ENCODE results near the gene UNC13C. TPM values are rescaled to one million over a fixed set of nuclear protein-coding genes. Genes with fewer than 3 reads are reported as not detected.

Gene UNC13C
- total and polyA plus RNA-seq, 2 donors = 0.11 to 1.7 TPM

DNA sequence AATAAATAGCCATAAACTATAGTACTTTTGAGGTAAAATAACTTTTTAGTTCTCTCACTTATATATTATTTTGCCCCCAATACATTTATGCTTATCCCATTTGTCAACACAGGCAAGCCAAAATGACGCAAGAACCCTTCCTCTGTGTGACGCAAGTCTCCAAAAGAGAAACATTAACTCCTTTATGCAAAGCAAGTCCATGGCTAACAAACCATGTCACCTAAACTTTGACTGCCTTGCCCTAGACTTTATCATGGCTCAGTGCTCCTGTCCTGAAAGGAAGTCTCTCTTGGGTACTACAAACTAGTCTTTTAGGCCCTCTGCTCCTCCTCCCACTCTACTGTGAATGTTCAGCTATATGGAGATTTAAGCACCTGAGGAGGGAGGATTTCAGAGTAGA is 230.5 kb downstream of the UNC13C start:
- no peak for DNase-seq (ENCODE audit: low read depth in 6 of 9, low spot score in 9 of 9)
- WGBS = 96% methylated on average over 2 of the region's 2 CpGs
- H3K4me1 ChIP-seq (ENCODE audit: control insufficient read depth in 2 of 2, insufficient read depth in 2 of 2, low read length in 2 of 2) = no peaks in the 10 kb centered on the region

GRCh38 chr15:54212635-54213034 is 234.4 kb downstream of the UNC13C start:
- H3K4me1 ChIP-seq (ENCODE audit: control insufficient read depth in 2 of 2, insufficient read depth in 2 of 2, low read length in 2 of 2) = no peaks in the 10 kb centered on the region
- DNase-seq (ENCODE audit: low read depth in 6 of 9, low spot score in 9 of 9) = no peak
- H3K4me3 ChIP-seq (ENCODE audit: low read length in 2 of 2) = no peak overlapping the region
- H3K36me3 ChIP-seq (ENCODE audit: control insufficient read depth in 2 of 2, insufficient read depth in 2 of 2, low read length in 1 of 2) = no peaks in the 10 kb centered on the region
- H3K9me3 ChIP-seq (ENCODE audit: control insufficient read depth in 2 of 2, insufficient read depth in 1 of 2, low read length in 1 of 2) = no peaks in the 10 kb centered on the region
- no peaks in the 10 kb centered on the region for H3K27me3 ChIP-seq (ENCODE audit: control insufficient read depth in 2 of 2, insufficient read depth in 1 of 2, low read length in 1 of 2)
- 94% methylated on average over 2 of the region's 2 CpGs for WGBS
- no peak overlapping the region for H3K27ac ChIP-seq (ENCODE audit: low read depth in 1 of 2, low read length in 1 of 2)

More for the DNA sequence above, 230.5 kb downstream of the UNC13C start:
- H3K27ac ChIP-seq (ENCODE audit: low read depth in 1 of 2, low read length in 1 of 2) = no peak overlapping the region
- H3K9me3 ChIP-seq (ENCODE audit: control insufficient read depth in 2 of 2, insufficient read depth in 1 of 2, low read length in 1 of 2) = no peaks in the 10 kb centered on the region
- H3K36me3 ChIP-seq (ENCODE audit: control insufficient read depth in 2 of 2, insufficient read depth in 2 of 2, low read length in 1 of 2) = no peaks in the 10 kb centered on the region
- no peak overlapping the region for H3K4me3 ChIP-seq (ENCODE audit: low read length in 2 of 2)
- H3K27me3 ChIP-seq (ENCODE audit: control insufficient read depth in 2 of 2, insufficient read depth in 1 of 2, low read length in 1 of 2) = no peaks in the 10 kb centered on the region

DNA sequence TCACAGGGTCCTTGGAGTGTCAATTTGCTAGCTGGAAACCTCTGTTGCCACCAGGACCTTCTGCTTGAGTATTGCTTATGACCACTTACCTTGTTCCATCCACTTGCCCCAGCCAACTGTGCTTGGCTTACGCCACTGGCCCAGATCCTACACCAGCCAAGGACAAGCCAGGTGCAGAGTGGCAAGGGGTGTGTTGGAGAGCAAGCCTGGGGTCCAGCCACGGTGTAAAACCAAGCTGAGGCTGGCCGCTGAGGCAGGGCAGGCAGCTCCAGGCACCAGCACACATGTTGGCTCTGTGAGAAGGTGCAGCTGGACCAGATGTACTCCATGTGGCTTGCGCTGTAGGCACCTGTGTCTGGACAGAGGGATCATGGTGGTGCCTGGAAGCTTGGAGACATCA is 248.2 kb downstream of the UNC13C start:
- Histone ChIP-seq H3K9me3 (ENCODE audit: control insufficient read depth in 2 of 2, insufficient read depth in 1 of 2, low read length in 1 of 2) (peaks cover 2 to 12% of the 10 kb centered on the region in 2 donors), H3K27ac (ENCODE audit: low read depth in 1 of 2, low read length in 1 of 2) (no peak overlapping the region), H3K27me3 (ENCODE audit: control insufficient read depth in 2 of 2, insufficient read depth in 1 of 2, low read length in 1 of 2) (no peaks in the 10 kb centered on the region), H3K36me3 (ENCODE audit: control insufficient read depth in 2 of 2, insufficient read depth in 2 of 2, low read length in 1 of 2) (no peaks in the 10 kb centered on the region), H3K4me3 (ENCODE audit: low read length in 2 of 2) (no peak overlapping the region), H3K4me1 (ENCODE audit: control insufficient read depth in 2 of 2, insufficient read depth in 2 of 2, low read length in 2 of 2) (no peaks in the 10 kb centered on the region)
- no peak for DNase-seq (ENCODE audit: low read depth in 6 of 9, low spot score in 9 of 9)
- 92% methylated on average over 4 of the region's 4 CpGs for WGBS

GRCh38 chr15:54227569-54227968 is 249.3 kb downstream of the UNC13C start:
- Histone ChIP-seq H3K36me3 (ENCODE audit: control insufficient read depth in 2 of 2, insufficient read depth in 2 of 2, low read length in 1 of 2) (no peaks in the 10 kb centered on the region), H3K9me3 (ENCODE audit: control insufficient read depth in 2 of 2, insufficient read depth in 1 of 2, low read length in 1 of 2) (peaks cover 2 to 12% of the 10 kb centered on the region in 2 donors), H3K4me3 (ENCODE audit: low read length in 2 of 2) (no peak overlapping the region), H3K4me1 (ENCODE audit: control insufficient read depth in 2 of 2, insufficient read depth in 2 of 2, low read length in 2 of 2) (no peaks in the 10 kb centered on the region), H3K27me3 (ENCODE audit: control insufficient read depth in 2 of 2, insufficient read depth in 1 of 2, low read length in 1 of 2) (no peaks in the 10 kb centered on the region), H3K27ac (ENCODE audit: low read depth in 1 of 2, low read length in 1 of 2) (no peak overlapping the region)
- 98% methylated on average over 4 of the region's 4 CpGs for WGBS
- DNase-seq (ENCODE audit: low read depth in 6 of 9, low spot score in 9 of 9) = no peak

DNA sequence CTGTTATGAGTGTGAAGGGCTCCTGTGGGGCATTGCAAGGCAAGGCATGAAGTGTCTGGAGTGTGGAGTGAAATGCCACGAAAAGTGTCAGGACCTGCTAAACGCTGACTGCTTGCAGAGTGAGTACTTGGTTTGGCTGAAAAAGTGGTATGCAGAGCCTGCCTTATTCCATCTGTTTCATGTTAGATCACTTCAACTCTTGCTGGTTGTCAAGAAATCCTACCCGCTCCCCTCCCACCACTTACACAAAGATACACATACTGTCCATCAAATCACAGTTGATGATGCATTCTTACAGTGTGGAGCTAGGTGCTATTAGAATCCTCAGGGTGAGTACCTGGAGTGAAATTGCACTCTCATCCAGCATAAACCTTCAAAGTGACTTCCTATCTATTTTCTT is 272.1 kb downstream of the UNC13C start:
- H3K27ac ChIP-seq (ENCODE audit: low read depth in 1 of 2, low read length in 1 of 2) = no peak overlapping the region
- WGBS = 90% methylated on average over 3 of the region's 3 CpGs
- H3K36me3 ChIP-seq (ENCODE audit: control insufficient read depth in 2 of 2, insufficient read depth in 2 of 2, low read length in 1 of 2) = no peaks in the 10 kb centered on the region
- no peak for DNase-seq (ENCODE audit: low read depth in 6 of 9, low spot score in 9 of 9)
- no peaks in the 10 kb centered on the region for H3K9me3 ChIP-seq (ENCODE audit: control insufficient read depth in 2 of 2, insufficient read depth in 1 of 2, low read length in 1 of 2)
- H3K4me1 ChIP-seq (ENCODE audit: control insufficient read depth in 2 of 2, insufficient read depth in 2 of 2, low read length in 2 of 2) = no peaks in the 10 kb centered on the region
- H3K27me3 ChIP-seq (ENCODE audit: control insufficient read depth in 2 of 2, insufficient read depth in 1 of 2, low read length in 1 of 2) = no peaks in the 10 kb centered on the region
- no peak overlapping the region for H3K4me3 ChIP-seq (ENCODE audit: low read length in 2 of 2)

DNA sequence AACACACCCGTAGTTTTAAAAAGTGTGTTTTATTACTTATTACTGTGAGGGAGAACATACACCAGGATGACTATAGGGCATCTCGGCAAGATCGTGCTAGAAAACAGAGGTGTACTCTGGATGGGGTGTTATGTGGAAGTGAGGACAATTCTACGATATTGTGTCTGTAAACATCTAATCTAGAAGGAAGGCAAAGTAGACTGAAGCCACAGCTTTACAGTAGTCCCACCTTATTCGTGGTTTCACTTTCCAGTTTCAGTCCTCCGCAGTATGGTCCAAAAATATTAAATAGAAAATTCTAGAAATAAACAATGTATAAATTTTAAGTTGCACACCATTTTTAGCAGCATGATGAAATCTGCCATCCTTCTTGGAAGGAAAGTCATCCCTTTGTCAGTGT is 277.9 kb downstream of the UNC13C start:
- H3K9me3 ChIP-seq (ENCODE audit: control insufficient read depth in 2 of 2, insufficient read depth in 1 of 2, low read length in 1 of 2) = no peaks in the 10 kb centered on the region
- no peak overlapping the region for H3K4me3 ChIP-seq (ENCODE audit: low read length in 2 of 2)
- no peak for DNase-seq (ENCODE audit: low read depth in 6 of 9, low spot score in 9 of 9)
- H3K36me3 ChIP-seq (ENCODE audit: control insufficient read depth in 2 of 2, insufficient read depth in 2 of 2, low read length in 1 of 2) = no peaks in the 10 kb centered on the region
- no peaks in the 10 kb centered on the region for H3K27me3 ChIP-seq (ENCODE audit: control insufficient read depth in 2 of 2, insufficient read depth in 1 of 2, low read length in 1 of 2)
- no peaks in the 10 kb centered on the region for H3K4me1 ChIP-seq (ENCODE audit: control insufficient read depth in 2 of 2, insufficient read depth in 2 of 2, low read length in 2 of 2)
- 79% methylated on average over 6 of the region's 6 CpGs for WGBS
- H3K27ac ChIP-seq (ENCODE audit: low read depth in 1 of 2, low read length in 1 of 2) = no peak overlapping the region

GRCh38 chr15:54273928-54274327 is 295.7 kb downstream of the UNC13C start:
- no peaks in the 10 kb centered on the region for H3K9me3 ChIP-seq (ENCODE audit: control insufficient read depth in 2 of 2, insufficient read depth in 1 of 2, low read length in 1 of 2)
- H3K27ac ChIP-seq (ENCODE audit: low read depth in 1 of 2, low read length in 1 of 2) = no peak overlapping the region
- no peaks in the 10 kb centered on the region for H3K36me3 ChIP-seq (ENCODE audit: control insufficient read depth in 2 of 2, insufficient read depth in 2 of 2, low read length in 1 of 2)
- H3K27me3 ChIP-seq (ENCODE audit: control insufficient read depth in 2 of 2, insufficient read depth in 1 of 2, low read length in 1 of 2) = no peaks in the 10 kb centered on the region
- no peak overlapping the region for H3K4me3 ChIP-seq (ENCODE audit: low read length in 2 of 2)
- H3K4me1 ChIP-seq (ENCODE audit: control insufficient read depth in 2 of 2, insufficient read depth in 2 of 2, low read length in 2 of 2) = no peaks in the 10 kb centered on the region
- WGBS = 87% methylated on average over 3 of the region's 3 CpGs
- no peak for DNase-seq (ENCODE audit: low read depth in 6 of 9, low spot score in 9 of 9)

- no peak overlapping the region for H3K27ac ChIP-seq (ENCODE audit: low read depth in 1 of 2, low read length in 1 of 2)
- H3K9me3 ChIP-seq (ENCODE audit: control insufficient read depth in 2 of 2, insufficient read depth in 1 of 2, low read length in 1 of 2) = no peaks in the 10 kb centered on the region
- no peak overlapping the region for H3K4me3 ChIP-seq (ENCODE audit: low read length in 2 of 2)
- 96% methylated on average over 4 of the region's 4 CpGs for WGBS
- DNase-seq (ENCODE audit: low read depth in 6 of 9, low spot score in 9 of 9) = no peak
- H3K27me3 ChIP-seq (ENCODE audit: control insufficient read depth in 2 of 2, insufficient read depth in 1 of 2, low read length in 1 of 2) = no peaks in the 10 kb centered on the region
- H3K4me1 ChIP-seq (ENCODE audit: control insufficient read depth in 2 of 2, insufficient read depth in 2 of 2, low read length in 2 of 2) = no peaks in the 10 kb centered on the region
- H3K36me3 ChIP-seq (ENCODE audit: control insufficient read depth in 2 of 2, insufficient read depth in 2 of 2, low read length in 1 of 2) = no peaks in the 10 kb centered on the region
These were observed 299.6 kb downstream of the UNC13C start for GRCh38 chr15:54277834-54278233.

DNA sequence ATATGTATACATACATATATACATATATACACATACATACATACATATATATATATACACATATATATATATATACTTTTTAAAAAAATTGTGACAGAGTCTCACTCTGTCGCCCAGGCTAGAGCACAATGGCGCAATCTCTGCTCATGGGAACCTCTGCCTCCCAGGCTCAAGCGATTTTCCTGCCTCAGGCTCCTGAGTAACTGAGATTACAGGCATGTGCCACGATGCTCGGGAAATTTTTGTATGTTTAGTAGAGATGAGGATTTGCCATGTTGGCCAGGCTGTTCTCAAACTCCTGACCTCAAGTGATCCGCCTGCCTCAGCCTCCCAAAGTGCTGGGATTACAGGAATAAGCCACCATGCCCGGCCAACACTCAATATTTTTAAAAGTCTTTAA is 302.5 kb downstream of the UNC13C start:
- WGBS = 95% methylated on average over 7 of the region's 7 CpGs
- Histone ChIP-seq H3K4me3 (ENCODE audit: low read length in 2 of 2) (no peak overlapping the region), H3K4me1 (ENCODE audit: control insufficient read depth in 2 of 2, insufficient read depth in 2 of 2, low read length in 2 of 2) (no peaks in the 10 kb centered on the region), H3K27ac (ENCODE audit: low read depth in 1 of 2, low read length in 1 of 2) (no peak overlapping the region), H3K36me3 (ENCODE audit: control insufficient read depth in 2 of 2, insufficient read depth in 2 of 2, low read length in 1 of 2) (no peaks in the 10 kb centered on the region), H3K9me3 (ENCODE audit: control insufficient read depth in 2 of 2, insufficient read depth in 1 of 2, low read length in 1 of 2) (no peaks in the 10 kb centered on the region), H3K27me3 (ENCODE audit: control insufficient read depth in 2 of 2, insufficient read depth in 1 of 2, low read length in 1 of 2) (no peaks in the 10 kb centered on the region)
- DNase-seq (ENCODE audit: low read depth in 6 of 9, low spot score in 9 of 9) = no peak
